Fibroblast of pulmonary artery (primary cell): ENCODE results near the gene HSPA1L.
A peak's percentile ranks its signal among the peaks of the same experiment; 100 is the strongest.
"Not testable (repeated sequence)": the region's sequence is repeated elsewhere in the genome, so short reads cannot be mapped to it uniquely, and the experiment has no call there.

ENCODE experiments used
- DNase-seq: peaks from one replicate; pipeline ENCODE4 v3.0.0-alpha.2; 2010; ENCODE audit warnings: low read depth
- H3K4me3 ChIP-seq: replicated peaks from 2 replicates; pipeline ENCODE4 v1.5.1; 2011; ENCODE audit warnings: low read depth, mild to moderate bottlenecking, control low read depth, low read length, moderate library complexity
- TF ChIP-seq, protein P1 (sequence below): IDR thresholded peaks from 2 replicates; pipeline ENCODE4 v1.5.1; 2011; ENCODE audit warnings: mild to moderate bottlenecking, control low read depth, low read length, inconsistent platforms; ENCODE audit errors: missing control alignments

Gene HSPA1L

GRCh38 chr6:31826793-31827285 lies 11.8 kb upstream of the HSPA1L start:
- H3K4me3 ChIP-seq: peak overlapping the region; percentile 52
- TF ChIP-seq, protein P1, sequence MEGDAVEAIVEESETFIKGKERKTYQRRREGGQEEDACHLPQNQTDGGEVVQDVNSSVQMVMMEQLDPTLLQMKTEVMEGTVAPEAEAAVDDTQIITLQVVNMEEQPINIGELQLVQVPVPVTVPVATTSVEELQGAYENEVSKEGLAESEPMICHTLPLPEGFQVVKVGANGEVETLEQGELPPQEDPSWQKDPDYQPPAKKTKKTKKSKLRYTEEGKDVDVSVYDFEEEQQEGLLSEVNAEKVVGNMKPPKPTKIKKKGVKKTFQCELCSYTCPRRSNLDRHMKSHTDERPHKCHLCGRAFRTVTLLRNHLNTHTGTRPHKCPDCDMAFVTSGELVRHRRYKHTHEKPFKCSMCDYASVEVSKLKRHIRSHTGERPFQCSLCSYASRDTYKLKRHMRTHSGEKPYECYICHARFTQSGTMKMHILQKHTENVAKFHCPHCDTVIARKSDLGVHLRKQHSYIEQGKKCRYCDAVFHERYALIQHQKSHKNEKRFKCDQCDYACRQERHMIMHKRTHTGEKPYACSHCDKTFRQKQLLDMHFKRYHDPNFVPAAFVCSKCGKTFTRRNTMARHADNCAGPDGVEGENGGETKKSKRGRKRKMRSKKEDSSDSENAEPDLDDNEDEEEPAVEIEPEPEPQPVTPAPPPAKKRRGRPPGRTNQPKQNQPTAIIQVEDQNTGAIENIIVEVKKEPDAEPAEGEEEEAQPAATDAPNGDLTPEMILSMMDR: no peak
- DNase-seq: peak; percentile 92

GRCh38 chr6:31825553-31825952 lies 10.5 kb upstream of the HSPA1L start:
- TF ChIP-seq, protein P1: no peak
- H3K4me3 ChIP-seq: no peak overlapping the region
- no peak for DNase-seq

DNA sequence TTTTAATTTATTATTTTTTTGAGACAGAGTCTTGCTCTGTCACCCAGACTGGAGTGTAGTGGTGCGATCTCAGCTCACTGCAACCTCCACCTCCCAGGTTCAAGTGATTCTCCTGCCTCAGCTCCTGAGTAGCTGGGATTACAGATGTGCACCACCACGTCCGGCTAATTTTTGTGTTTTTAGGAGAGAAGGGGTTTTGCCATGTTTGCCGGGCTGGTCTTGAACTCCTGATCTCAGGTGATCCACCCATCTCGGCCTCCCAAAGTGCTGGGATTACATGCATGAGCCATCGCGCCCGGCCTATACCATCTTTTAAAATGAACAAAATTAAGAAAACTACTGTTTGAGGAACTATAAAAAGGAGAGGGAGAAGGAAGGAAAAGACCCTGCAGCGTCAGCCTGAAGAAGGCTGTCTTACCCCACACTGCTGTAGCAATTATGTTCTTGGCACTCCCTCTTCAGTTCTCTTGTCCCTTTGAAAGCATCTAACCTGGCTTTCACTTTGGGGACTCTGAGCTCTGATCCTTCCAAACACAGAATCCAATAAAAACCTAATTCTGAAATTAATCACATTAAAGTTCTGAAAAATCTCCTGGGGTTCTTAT lies 8.6 kb upstream of the HSPA1L start:
- not testable (repeated sequence) for DNase-seq, H3K4me3 ChIP-seq

DNA sequence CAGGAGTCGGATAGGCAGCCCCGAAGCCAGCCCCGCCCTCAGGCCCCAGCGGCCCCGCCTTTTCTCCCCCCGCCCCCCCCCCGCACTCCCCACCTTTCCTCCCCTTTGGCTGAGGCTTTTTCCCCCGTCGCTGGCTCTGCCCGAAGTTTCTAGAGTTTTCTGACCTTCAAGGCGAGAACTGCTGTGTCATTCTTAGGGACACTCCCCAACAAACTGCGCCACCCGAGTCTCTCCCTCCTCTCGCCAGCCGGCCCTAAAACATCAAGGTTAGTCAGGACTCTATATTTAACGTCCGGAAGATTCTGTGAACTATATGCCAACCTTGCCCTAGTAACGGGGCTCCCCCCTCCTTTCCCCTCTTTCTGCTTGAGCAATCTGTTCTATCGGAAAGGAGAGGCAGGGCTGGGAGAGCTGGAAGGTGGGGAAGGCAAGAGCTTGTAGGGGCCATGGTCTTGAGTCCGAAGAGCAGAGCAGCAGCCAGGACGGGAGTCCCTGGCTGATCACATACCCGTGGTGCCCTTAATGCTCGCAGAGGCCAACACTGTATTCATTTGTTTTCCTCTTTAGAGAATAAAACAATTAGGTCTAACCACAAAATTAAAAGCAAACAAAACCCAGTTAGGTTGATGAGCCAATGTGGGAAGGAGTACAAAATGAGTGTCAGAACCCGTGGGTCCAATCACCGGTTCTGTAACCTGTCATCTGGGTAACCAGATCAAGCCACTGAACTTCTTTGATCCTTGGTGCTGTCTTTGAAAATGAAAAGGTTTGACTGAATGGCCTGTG lies 7.1 kb upstream of the HSPA1L start:
- TF ChIP-seq, protein P1: no peak

DNA sequence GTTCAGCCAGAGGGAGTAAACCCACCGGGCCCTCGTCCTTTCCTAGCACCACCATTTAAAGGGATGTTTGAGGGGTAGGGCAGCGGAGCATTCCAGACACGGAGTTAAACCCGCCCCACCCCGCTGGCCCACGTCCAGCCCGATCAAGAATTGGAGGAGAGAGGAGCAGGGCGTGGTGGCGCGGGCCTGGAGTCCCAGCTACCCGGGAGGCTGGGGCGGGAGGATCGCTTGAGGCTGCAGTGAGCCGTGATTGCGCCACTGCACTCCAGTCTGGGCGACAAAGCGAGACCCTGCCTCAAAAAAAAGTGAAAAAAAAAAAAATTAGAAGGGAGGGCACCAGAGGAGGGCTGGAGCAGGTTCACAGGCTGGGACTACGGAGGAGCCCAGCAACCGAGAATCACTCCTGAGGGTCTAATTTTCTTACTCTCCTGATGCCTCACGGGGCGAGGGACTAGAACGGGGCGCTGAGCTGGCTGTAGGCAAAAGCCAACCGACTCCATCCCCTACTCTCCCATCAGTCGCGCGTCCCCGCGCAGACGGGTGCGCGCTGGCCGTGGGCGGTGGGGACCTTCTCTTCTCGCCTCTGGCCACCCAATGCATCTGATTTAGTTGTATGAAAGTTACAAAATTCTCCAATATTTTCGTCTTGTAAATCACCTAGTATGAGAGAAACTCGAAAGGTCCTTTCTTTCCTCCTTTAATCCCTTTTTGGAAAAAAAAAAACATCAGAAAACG lies 6.4 kb upstream of the HSPA1L start:
- TF ChIP-seq, protein P1: no peak
- peak; percentile 43 for DNase-seq
- peak overlapping the region; percentile 65 for H3K4me3 ChIP-seq

More for the DNA sequence above, 7.1 kb upstream of the HSPA1L start:
- peak overlapping the region; percentile 65 for H3K4me3 ChIP-seq
- DNase-seq: peak; percentile 89

GRCh38 chr6:31820399-31820798 lies 5.3 kb upstream of the HSPA1L start:
- not testable (repeated sequence) for H3K4me3 ChIP-seq, DNase-seq

DNA sequence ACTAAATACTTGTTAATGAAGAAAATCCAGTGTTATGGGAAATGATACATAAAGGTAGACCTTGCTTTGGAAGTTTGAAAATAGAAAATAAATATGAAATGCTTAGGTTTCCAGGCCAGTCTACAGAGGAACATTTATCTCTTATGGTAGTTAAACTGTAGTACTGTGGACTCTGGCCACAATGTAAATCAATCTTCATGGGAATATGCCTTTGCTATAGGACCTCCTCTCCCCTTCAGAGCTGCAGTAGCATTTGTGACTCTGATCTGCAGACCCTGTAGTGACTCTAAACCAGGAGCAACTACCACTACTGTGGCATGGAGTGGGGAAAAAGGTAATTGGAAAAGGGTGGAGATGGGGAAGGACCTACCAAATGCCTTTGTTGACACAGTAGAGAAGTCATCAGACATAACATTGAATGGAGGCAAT lies 4.8 kb upstream of the HSPA1L start:
- DNase-seq: no peak
- H3K4me3 ChIP-seq: no peak overlapping the region
- TF ChIP-seq, protein P1: no peak

DNA sequence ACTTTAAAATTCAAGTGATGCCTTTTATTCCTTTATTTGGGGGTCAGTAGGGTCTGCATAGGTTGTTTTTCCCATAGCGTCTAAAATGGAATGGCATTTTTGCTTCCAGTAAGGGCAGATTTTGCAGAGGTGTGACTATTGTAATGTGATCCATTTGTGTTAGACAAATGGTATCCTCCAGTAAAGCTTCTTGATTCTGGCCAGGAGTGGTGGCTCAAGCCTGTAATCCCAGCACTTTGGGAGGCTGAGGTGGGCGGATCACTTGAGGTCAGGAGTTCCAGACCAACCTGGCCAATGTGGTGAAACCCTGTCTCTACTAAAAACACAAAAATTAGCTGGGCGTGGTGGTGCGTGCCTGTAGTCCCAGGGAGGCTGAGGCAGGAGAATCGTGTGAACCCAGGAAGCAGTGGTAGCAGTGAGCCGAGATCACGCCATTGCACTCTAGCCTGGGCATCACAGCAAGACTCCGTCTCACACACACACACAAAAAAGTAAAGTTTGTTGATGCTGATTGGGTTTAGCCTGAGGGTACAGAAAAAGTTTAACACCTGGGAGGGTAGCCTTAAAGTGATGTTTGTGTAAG lies 2.9 kb upstream of the HSPA1L start:
- DNase-seq: not testable (repeated sequence)
- peak overlapping the region; percentile 54 for H3K4me3 ChIP-seq

DNA sequence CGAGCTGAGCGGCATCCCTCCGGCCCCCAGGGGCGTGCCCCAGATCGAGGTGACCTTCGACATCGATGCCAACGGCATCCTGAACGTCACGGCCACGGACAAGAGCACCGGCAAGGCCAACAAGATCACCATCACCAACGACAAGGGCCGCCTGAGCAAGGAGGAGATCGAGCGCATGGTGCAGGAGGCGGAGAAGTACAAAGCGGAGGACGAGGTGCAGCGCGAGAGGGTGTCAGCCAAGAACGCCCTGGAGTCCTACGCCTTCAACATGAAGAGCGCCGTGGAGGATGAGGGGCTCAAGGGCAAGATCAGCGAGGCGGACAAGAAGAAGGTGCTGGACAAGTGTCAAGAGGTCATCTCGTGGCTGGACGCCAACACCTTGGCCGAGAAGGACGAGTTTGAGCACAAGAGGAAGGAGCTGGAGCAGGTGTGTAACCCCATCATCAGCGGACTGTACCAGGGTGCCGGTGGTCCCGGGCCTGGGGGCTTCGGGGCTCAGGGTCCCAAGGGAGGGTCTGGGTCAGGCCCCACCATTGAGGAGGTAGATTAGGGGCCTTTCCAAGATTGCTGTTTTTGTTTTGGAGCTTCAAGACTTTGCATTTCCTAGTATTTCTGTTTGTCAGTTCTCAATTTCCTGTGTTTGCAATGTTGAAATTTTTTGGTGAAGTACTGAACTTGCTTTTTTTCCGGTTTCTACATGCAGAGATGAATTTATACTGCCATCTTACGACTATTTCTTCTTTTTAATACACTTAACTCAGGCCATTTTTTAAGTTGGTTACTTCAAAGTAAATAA lies 2.2 kb upstream of the HSPA1L start:
- not testable (repeated sequence) for DNase-seq
- H3K4me3 ChIP-seq: peak overlapping the region; percentile 54
